ENCODE measurements around the gene NAB2.
A peak's percentile ranks its signal among the peaks of the same experiment; 100 is the strongest.
"Not testable (repeated sequence)": the region's sequence is repeated elsewhere in the genome, so short reads cannot be mapped to it uniquely, and the experiment has no call there.

The NAB2 gene

GRCh38 chr12:57069523-57069922 lies 19.4 kb upstream of the NAB2 start:
- peak in 1 of 2 donors; percentile 28 for DNase-seq (ENCODE audit: low read depth in 2 of 2)

- no peak for DNase-seq (ENCODE audit: low read depth in 2 of 2)
Measured at GRCh38 chr12:57072661-57073060, 16.3 kb upstream of the NAB2 start.

- DNase-seq (ENCODE audit: low read depth in 2 of 2) = not testable (repeated sequence)
Measured at GRCh38 chr12:57073566-57074450, 15.1 kb upstream of the NAB2 start.

GRCh38 chr12:57078519-57079404 lies 10.2 kb upstream of the NAB2 start, which contains the start of gene NEMP1:
Gene NEMP1 (minus strand): TSS chr12:57078791. CDS start chr12:57078745, 46 bp downstream.
- peak; percentile 83 to 96 for DNase-seq (ENCODE audit: low read depth in 2 of 2)

- DNase-seq (ENCODE audit: low read depth in 2 of 2) = no peak
Measured at GRCh38 chr12:57079821-57080220, 9.1 kb upstream of the NAB2 start.

GRCh38 chr12:57080855-57081254 lies 8.1 kb upstream of the NAB2 start:
- no peak for DNase-seq (ENCODE audit: low read depth in 2 of 2)

GRCh38 chr12:57085999-57086492 lies 2.9 kb upstream of the NAB2 start:
- DNase-seq (ENCODE audit: low read depth in 2 of 2) = no peak

- peak; percentile 45 to 65 for DNase-seq (ENCODE audit: low read depth in 2 of 2)
Measured at GRCh38 chr12:57086493-57087009, 2.4 kb upstream of the NAB2 start.

- DNase-seq (ENCODE audit: low read depth in 2 of 2) = peak; percentile 92 to 97
Measured at GRCh38 chr12:57087010-57087690, 1.8 kb upstream of the NAB2 start.

- peak; percentile 83 to 88 for DNase-seq (ENCODE audit: low read depth in 2 of 2)
Measured at GRCh38 chr12:57087691-57088353, 1.1 kb upstream of the NAB2 start.

- peak in 1 of 2 donors; percentile 47 for DNase-seq (ENCODE audit: low read depth in 2 of 2)
Measured at GRCh38 chr12:57089271-57090245, 644 bp downstream of the NAB2 start.

- DNase-seq (ENCODE audit: low read depth in 2 of 2) = no peak
Measured at GRCh38 chr12:57090490-57090889, 1.6 kb downstream of the NAB2 start.

- no peak for DNase-seq (ENCODE audit: low read depth in 2 of 2)
Measured at GRCh38 chr12:57090924-57091637, 2.2 kb downstream of the NAB2 start.

- no peak for DNase-seq (ENCODE audit: low read depth in 2 of 2)
Measured at GRCh38 chr12:57091638-57092528, 3.0 kb downstream of the NAB2 start.

- no peak for DNase-seq (ENCODE audit: low read depth in 2 of 2)
Measured at GRCh38 chr12:57092529-57092862, 3.6 kb downstream of the NAB2 start.

- no peak for DNase-seq (ENCODE audit: low read depth in 2 of 2)
Measured at GRCh38 chr12:57092876-57093414, 4.0 kb downstream of the NAB2 start.

- DNase-seq (ENCODE audit: low read depth in 2 of 2) = peak; percentile 71 to 76
Measured at GRCh38 chr12:57093415-57094207, 4.7 kb downstream of the NAB2 start.

Data from activated CD8-positive, alpha-beta memory T cell treated with anti-CD3 and anti-CD28 coated beads for 4 hours (primary cell).